ENCODE measurements around the gene GRK6.

DNA sequence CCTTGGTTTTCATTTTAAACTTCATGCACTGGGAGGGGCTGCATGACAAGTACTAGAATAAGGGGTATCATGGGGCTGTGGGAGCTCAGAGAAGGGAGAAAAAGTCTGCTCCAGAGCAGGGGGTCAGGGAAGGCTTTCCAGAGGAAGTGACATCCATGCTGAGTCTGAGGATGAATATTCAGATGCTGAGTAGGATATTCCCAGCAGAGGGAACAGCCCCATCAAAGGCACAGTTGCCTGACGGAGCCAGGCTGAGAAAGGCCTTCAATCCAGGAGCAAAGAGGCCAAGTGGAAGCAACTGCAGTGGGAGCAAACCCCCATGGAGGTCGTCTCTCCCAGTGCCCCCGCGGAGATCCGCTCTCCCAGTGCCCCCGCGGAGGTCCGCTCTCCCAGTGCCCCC is 30.4 kb upstream of the GRK6 start:
- TF ChIP-seq, protein P1, sequence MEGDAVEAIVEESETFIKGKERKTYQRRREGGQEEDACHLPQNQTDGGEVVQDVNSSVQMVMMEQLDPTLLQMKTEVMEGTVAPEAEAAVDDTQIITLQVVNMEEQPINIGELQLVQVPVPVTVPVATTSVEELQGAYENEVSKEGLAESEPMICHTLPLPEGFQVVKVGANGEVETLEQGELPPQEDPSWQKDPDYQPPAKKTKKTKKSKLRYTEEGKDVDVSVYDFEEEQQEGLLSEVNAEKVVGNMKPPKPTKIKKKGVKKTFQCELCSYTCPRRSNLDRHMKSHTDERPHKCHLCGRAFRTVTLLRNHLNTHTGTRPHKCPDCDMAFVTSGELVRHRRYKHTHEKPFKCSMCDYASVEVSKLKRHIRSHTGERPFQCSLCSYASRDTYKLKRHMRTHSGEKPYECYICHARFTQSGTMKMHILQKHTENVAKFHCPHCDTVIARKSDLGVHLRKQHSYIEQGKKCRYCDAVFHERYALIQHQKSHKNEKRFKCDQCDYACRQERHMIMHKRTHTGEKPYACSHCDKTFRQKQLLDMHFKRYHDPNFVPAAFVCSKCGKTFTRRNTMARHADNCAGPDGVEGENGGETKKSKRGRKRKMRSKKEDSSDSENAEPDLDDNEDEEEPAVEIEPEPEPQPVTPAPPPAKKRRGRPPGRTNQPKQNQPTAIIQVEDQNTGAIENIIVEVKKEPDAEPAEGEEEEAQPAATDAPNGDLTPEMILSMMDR (IDR thresholded peaks at IDR 0.05): no peak
- TF ChIP-seq POLR2A (IDR thresholded peaks at IDR 0.05): no peak
